Transverse colon (tissue), 4 donors: ENCODE data around the gene STON2.

ENCODE experiments used
- POLR2AphosphoS5 ChIP-seq, 3 donors: sonication (generic); formaldehyde crosslinking; IDR thresholded peaks; one replicate each; pipeline ENCODE4 v1.6.1; 2016; ENCODE audit warnings: antibody characterized with exemption in 3 of 3
- TF ChIP-seq, protein P1 (sequence below), 5 experiments: fragments of 200-600 bp in 3 of 5; fragments of 450-650 bp in 2 of 5; sonication (generic) in 3 of 5; IDR thresholded peaks; 1 replicate in 2 of 5; 2 replicates in 3 of 5; pipeline ENCODE4 v1.5.1; 2016 to 2017; ENCODE audit warnings: antibody characterized with exemption in 5 of 5, inconsistent platforms in 3 of 5, mild to moderate bottlenecking in 2 of 5, moderate library complexity in 1 of 5

DNA sequence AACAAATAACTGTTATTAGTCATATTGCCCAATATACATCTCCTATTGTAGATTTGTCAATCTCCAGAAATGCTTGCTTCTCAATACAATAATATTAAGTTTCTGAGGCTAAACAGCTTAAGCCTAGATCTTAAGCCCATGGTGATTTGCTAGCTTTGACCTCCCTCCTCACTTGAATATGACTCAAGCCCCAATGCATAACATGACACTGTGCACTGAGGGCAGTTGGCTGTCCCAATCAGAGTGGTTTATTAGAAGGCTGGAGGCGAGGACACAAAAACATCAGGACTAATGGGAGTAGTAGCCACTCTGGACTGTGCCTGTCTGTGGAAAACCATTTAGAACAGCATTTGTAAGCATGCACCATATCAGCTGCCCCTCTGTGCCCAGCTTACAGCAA lies 98.3 kb downstream of the STON2 start:
- TF ChIP-seq POLR2AphosphoS5 (IDR thresholded peaks at IDR 0.05): no peak
- TF ChIP-seq, protein P1, sequence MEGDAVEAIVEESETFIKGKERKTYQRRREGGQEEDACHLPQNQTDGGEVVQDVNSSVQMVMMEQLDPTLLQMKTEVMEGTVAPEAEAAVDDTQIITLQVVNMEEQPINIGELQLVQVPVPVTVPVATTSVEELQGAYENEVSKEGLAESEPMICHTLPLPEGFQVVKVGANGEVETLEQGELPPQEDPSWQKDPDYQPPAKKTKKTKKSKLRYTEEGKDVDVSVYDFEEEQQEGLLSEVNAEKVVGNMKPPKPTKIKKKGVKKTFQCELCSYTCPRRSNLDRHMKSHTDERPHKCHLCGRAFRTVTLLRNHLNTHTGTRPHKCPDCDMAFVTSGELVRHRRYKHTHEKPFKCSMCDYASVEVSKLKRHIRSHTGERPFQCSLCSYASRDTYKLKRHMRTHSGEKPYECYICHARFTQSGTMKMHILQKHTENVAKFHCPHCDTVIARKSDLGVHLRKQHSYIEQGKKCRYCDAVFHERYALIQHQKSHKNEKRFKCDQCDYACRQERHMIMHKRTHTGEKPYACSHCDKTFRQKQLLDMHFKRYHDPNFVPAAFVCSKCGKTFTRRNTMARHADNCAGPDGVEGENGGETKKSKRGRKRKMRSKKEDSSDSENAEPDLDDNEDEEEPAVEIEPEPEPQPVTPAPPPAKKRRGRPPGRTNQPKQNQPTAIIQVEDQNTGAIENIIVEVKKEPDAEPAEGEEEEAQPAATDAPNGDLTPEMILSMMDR (IDR thresholded peaks at IDR 0.05): no peak
